ENCODE results near the gene CHST11.

The CHST11 gene

DNA sequence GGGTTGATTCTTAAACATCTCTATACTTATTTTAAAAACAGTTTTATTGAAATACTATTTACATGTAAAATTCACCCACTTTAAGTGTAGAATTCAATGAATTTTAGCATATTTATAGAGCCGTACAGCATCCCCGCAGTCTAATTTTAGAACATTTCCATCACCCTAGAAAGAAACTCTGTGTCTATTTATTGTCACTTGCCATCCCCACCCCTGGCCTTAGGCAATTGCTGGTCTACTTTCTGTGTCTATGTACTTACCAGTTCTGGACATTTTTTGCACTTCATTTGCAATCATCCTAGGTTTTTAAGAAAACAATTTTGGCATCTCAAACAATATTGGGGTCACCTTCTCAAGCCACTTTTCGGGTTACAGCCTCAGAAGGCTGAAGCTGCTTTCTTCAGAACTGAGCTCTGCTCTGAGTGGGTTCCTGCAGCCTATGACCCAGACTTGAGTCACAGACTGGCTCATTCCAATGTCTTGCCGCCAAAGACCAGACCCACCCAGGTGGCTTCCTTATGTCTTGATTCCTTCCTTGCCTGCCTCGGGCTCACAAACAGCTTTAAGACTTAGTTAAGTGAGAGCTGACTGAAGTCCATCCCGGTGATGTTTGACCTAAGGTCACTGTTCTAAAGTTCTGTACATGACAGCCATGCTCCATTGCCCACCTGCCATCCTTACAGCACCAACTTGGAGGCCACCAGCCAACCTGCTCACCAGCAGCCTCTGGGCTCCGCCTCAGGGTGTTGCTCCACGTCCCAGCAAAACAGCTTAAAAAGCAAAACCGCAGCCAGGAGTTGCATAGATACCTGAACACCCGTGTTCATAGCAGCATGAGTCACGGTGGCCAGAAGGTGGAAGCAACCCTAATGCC lies 131.5 kb downstream of the CHST11 start:
- no peak for DNase-seq

DNA sequence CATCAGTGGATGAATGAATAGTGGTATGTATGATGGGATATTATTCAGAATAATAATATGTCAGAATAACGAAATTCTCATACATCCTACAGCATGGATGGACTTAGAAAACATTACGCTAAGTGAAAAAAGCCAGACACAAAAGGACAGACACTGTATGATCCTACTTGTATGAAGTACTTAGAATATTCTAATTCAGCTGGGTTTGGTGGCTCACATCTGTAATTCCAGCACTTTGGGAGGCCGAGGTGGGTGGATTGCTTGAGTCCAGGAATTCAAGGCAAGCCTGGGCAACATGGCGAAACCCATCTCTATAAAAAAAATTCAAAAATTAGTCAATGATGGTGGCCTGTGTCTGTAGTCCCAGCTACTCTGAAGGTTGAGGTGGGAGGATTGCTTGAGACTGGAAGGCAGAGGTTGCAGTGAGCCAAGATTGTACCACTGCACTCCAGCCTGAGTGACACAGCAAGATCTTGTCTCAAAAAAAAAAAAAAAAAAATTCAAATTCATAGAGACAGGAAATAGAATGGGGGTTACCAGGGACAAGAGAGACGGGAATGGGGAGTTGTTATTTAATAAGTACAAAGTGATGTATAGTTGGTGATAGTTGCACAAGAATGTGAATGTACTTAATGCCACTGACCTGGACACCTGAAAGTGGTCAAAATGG lies 132.3 kb downstream of the CHST11 start:
- no peak for DNase-seq

DNA sequence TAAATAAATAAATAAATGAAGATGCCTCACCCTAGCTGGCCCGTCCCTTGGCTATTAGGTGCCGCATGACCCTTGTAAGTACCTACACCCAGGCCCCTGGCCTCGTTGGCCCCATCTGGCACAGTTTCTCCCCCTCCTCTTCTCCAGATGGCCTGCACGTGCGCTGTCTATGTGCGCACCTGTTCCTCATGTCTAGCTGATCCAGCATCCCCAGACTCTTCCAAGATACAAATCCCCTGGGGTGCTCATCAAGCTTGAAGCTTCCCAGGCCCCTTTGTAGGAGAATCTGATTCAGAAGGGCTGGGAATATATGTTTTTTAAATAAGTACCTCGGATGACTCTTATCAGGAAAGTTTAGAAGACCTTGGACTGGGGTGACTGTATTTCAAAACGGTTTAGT lies 133.3 kb downstream of the CHST11 start:
- DNase-seq: no peak

DNA sequence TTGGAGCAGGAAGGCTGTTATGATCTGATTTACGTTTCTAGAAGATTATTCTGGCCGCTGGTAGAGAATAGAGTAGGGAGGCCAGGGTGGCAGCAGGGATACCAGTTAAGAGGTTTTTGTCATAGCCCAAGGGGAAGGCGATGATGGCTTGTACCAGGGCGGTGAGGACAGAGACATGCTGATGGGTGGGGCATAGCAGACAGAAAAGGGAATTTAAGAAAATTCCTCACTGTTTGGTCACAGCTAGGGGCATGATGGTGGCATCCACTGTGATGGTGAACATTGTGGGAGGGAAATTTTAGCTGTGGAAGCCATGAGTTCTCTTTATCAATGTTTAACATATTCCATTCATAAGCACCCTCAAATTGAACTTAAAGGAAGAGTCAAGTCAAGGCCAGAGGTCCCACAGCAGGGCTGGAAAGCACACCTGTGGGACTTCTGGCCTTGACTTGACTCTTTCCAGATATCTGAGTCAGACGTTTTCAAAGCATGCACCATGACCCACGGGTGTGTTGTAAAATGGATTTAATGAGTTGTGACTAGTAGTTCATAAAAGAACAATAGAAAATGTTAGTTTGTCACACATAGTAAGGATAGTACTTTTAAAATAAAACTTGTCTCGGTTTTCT lies 134.6 kb downstream of the CHST11 start:
- DNase-seq: no peak

DNA sequence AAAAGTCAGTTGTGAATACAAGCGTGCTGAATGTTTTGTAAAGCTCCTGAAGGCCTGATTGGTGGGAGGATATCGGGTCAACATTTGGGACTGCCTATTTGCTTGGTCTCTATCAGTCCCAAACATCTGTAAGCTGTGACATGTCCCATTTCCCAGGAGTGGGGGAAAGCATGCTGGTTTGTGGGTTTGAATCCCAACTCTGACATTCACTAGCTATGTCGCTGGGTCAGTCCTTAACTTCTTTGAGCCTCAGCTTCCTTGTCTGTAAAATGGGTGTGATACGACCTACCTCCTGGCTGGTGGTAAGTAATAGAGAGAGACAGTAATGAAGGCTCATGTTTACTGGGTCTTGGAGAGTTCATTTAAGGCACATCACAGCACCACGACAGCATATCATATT lies 136.7 kb downstream of the CHST11 start:
- DNase-seq: no peak

DNA sequence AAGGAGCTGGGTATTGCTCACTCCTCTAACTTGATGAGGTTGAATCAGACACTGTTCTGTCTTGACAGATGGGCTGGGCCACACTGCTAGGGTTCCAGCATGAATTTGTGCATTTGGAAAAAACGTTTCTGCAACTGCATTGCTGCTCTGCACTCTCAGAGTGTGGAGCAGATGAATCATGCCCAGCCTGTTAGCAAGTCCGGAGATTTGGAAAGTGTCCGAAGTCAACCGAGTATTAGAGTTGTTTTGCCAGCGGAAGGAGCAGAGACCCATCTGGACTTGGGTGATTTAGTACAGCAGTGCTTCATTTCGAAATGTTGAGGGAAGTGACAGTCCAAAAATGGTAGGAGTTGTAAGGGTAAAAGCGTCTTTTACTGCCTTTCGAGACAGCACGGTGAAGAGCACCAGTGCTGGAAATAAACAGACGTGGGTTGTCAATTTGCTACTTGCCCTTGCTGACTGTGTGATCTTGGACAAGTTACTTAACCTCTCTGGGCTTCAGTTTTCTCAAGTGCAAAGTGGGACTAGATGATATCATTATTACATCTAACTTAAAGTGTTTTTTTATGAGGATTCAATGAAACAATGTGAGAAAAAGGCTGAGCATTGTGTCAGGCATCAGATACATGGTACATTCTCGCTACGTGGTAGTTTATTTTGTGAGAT lies 139.5 kb downstream of the CHST11 start:
- DNase-seq: no peak

DNA sequence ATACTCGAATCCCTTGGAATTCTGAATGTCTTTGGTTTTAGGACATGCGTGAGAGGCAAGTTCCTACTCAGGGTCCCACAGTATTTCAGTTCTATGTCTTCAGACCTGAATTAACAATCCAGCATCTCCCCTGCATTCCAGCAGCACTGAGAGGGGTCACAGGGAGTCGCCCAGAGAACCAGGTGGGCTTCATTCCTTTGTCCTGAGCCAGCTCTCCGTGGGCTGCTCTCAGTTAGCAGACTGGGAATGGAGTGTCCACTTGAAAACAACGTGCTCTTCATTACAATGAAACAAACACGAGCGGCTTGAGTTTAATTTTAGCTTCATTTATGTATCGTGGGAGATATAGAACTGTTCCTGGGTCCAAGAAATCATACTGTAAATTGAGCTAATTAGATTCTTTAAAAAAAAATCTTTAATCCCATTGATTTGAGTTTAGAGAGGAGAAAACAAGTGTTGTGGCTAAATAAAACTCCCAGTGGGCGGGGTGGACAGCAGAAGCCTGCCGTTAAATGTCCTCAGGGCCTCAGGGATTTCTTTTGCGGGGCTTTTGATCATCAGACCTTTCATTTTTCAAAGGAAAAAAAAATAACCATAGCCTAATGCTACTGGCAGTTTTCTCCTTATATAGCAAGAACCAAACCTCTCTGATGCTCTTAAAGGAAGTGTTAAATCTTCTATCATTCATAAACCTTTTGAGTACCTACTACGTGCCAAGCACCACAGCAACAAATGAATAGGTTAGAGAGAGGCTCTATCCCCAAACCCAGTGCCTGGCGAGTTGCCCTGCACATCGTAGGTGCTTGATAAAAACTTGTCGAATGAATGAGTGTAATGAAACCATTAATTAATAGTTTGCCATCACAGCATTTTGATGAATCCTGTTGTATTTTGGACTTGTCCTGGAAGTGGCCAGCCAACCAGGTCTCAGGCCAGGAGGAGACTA lies 140.4 kb downstream of the CHST11 start:
- DNase-seq: no peak

DNA sequence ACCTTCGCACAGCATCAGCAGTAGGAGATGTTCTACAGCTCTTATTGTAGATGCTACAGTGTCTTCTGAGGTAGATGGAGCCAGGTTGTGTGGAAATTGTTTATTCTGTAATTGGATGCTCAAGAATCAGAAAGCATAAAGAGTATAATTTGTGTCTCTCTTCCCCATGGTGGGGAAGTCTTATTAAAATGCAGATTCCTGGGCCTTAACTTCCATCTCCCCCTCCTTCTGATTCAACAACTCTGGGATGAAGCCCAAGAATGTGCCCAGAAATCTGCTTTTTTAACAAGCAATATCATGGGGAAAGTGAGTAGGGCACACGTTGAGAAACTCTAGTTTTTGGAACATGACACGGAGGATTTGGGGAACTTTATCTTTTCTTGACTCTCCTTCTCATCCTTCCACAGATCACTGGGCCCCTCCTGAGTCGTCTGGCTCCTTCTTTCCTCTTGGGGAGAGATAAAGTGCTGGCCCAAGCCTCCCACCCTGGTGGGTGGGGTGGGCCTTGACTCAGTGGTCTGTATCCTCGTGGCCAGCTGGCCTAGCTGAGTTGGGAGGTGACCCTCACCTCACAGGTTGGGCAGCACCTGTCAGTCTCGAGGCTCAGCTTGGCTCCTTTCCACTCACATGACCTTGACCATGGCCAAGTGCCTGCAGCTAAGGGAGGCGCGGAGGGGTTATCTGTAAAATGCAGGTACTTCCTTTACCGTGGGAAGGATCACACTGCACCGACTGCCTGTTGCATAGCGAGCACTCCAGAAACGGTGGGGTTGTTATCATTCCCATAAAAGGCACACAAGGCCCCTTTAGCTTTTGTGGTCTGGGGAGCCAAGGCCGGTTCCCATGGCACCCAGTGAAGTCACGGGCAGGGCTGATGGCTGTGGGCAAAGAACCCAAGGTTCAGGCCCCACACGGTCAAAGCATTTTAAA lies 141.9 kb downstream of the CHST11 start:
- no peak for DNase-seq

DNA sequence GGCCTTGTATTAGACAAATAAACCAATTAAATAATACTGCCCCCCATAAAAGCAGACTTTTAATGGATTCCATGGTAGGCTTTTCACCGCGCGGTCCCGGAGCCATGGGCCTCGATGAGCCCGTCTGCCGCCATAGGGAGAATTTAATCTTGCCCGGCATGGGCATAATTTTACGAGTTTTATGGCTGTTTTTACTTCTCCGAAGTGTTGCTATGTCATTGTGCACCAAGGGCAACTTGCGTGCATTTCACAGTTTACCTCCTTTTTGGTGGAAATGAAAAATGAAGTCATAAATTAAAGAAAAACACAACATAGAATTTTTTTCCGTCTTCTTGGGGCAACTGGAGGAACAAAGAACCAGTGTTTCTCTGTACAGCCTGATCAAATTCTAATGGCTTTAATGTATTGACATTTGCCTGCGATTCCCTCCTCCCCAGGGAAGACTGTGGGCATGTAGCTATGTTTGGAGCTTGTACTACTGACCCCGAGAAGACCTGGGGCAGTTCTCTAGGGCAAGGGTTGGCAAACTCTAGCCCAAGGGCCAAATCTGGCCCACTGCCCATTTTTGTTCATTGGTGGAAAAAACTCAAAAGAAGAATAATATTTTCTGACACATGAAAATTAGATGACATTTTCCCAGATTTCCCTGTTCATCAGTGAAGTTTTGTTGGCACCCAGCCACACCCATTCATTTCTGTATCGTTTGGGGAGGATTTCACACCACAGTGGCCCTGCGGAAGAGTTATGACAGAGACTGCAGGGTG lies 142.7 kb downstream of the CHST11 start:
- no peak for DNase-seq

DNA sequence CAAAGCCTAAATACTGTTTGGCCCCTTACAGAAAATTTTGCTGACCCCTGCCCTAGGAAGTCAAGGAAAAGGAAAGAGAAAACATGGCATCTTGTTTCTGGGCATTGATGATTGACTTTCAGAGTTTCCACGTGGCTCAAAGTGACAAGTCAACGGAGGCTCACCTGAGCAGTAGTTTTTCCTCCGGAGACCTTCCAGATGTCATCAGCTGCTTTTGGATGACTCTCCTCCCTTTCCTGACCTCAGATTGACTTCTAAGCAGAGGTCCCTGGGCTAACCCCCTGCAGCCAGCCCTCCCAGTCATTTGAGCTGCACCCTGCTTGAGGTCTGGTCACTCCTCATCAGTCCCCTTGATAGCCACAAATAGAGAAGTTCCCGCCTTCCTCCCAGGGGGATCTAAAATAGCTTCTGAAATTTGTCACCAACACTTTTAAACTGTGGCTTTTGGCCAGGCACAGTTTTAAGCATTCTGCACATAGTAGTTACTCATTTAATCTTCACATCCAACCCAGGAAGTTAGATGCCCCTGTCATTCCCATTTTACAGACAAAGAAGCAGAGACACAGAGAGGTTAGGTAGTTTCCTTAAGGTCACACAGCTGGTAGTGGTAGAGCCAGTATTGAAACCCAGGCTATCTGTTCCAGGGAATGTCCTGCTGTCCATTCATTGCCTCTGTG lies 143.4 kb downstream of the CHST11 start:
- no peak for DNase-seq

DNA sequence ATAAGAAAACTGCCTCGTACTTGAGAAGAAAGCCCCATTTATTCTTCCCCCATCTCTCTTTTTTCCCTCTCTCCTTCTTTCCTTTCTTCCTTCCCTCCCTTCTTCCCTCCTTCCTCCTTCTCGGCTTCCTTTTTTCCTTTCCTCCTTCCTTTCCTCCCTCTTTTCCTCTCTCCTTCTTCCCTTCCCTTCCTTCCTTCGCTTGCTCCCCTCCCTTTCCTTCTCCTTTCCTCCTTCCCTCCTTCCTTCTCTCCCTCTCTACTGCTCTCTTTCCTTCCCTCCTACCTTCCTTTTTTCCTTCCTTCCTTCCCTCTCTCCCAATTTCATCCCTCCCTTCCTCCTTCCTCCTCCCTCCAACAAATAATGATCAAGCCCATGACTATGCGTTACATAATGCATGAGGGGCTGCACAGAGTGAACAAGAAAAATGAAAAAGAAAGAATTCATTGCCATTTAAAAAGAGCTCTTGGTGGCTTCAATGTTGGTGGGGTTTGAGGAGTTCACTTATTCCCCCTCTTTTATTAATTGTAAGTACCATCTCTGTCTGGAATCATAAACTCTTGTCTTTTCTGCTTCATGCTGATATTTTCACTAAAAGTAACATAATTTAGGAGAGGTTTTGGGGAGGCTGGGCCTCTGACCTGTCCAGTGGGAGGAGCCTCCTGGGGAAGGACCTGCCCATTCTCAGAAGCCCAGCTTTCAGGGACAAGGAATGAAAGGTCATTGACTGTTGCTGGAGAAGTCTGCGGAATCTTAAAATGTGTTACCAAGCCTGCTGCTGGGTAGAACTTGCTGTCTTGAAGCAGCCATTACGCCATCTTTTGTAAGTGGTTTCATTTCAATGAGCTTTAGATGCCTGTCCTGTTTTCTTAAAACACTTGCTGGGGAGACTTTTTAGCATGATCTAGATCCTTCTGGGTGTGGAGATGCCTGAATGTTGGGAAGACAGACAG lies 144.3 kb downstream of the CHST11 start:
- DNase-seq: no peak

DNA sequence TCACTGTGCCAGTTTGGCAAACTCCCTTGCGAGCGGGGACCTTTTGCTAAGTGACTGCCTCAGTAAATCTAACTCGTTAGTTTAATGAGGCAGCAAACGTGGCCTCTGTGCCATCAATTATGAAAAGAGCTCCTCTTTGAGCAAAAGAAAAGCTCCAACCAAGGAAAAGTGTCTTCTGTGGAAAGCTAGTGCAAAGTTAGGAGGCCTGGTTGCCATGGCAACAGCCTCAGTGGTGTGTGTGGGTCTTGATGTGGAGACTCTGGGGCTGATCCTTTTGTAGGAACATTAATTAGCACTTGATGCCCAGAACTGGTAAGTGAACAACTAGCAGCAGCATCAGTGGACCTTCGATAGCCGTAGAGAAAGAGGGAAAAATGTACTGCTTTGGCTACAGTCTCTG lies 145.7 kb downstream of the CHST11 start:
- no peak for DNase-seq

DNA sequence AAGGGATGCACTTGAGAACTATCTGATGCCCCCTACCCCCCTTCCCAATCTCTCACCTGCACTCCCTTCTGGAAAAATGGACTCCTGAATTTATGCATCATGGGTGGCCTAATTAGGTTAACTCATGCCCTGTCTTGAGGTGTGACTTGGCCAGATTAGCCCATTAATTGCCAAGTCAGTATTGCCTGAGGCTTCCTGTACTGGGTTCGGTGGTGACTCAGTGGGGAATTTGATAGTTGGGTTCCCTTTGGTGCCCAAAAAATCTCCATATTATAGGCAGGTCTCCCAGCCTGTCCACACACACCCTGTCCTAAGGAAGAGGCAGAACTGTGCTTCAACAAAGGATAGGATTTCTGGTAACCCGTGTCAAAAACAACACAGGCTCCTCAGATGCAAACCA lies 146.1 kb downstream of the CHST11 start:
- no peak for DNase-seq

DNA sequence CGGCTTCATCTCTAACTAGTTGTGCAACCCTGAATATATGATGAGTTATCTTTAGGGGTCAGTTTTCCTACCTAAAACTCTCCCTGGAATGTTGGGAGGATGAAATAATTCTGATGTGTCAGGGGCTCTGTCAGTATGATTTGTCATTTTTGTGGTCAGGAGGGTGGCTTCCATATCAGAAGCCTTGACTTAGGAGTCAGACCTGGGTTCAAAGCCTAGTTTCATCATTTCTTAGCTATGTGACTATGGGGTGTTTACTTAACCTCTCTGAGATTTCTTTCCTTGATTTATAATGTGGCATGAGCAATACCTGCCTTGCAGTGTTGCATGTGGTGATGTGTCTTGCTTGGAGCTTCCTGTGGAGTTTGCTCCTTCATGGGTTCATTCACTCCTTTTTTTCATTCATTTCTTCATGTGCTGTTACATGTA lies 146.8 kb downstream of the CHST11 start:
- no peak for DNase-seq

DNA sequence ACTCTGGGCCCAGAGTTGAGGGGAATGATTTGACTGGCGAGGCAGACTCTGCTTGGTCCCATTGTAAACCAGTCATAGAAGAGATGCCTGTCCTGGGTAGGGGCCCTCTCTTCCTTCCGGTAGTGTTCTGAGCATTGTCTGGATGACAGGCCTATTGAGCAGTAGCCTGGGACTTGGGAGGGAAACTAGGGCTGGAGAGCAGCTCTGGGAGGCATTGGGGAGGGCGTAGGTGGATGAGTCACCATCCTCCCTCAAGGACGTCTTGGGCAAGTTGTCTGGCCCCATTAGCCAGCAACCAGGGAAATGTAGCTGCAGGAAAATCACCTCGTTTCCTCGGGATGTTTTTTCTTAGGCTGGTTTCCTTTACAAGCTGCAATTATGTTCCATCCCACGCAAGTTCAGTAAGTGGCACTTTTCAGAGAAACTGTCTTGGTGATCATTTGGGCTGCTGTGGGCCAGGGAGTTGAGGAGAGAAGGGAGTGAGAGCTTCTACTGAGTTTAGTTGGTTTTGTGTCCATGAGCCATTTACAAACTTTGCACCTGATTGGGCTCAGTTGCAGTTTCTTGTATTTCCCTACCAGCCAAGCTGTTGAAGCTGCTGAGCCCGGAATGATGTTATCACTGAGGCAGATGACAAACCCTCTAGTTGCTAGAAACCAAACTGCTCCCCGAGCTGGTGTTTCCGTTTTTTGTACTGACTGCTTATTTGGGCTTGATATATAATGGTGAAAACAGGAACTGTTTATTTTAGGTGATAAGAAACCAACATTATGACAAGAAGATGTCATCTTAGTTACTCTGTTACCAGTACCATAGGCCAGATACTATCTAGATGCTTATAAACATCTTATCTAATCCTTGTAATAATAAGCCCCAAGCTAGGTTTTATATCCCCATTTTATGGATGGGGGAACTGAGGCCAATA lies 147.6 kb downstream of the CHST11 start:
- no peak for DNase-seq

DNA sequence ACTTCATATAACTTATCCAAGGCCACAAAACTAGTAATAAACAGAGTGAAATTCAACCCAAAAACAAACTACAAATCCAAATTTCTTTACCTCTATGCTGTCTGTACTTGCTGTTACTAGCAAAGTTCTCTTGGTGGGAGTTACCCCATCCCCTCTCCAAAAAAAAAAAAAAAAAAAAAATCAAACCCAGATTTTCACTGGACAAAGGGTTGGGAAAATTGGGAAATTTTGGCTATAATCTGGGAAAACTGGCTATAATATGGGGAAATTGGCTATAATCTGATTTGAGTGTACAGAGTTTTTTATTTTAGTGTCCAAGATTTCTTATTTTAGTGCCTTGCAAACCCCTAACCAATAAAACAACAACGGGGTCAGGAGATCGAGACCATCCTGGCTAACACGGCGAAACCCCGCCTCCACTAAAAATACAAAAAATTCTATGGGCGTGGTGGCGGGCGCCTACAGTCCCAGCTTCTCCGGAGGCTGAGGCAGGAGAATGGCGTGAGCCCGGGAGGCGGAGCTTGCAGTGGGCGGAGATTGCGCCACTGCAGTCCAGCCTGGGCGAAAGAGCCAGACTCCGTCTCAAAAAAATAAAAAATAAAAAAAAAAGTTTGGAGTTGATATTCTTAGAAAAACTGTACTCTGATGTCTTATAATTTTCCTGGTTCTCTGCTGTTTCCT lies 148.4 kb downstream of the CHST11 start:
- no peak for DNase-seq

DNA sequence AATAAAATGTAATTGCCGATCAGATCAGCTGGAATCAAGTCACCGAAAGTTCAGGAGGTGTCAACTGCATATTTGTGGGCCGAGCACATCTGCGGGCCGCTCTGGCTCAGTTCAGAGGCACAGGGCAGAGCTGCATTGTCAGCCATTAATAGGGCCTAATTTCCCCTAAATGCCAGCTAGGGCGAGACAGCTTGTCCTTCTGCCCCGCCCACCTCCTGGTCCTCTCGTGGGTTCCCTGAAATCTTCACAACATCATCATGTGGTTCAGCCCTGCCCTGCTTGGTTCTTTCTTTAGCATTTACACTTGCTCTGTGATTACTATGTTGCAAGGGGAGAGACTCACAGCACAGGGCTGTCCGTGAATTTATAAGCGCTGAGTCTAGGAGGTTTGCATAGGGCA lies 148.9 kb downstream of the CHST11 start:
- no peak for DNase-seq
